DND-41 (cell line): ENCODE results near the gene SRD5A1.
"Not testable (repeated sequence)": the region's sequence is repeated elsewhere in the genome, so short reads cannot be mapped to it uniquely, and the experiment has no call there.

Experiments
- EZH2 ChIP-seq: IDR thresholded peaks from 3 replicates; pipeline ENCODE4 v1.6.1; 2012; ENCODE audit warnings: borderline replicate concordance, low read depth, mild to moderate bottlenecking, moderate library complexity, low read length, inconsistent platforms; ENCODE audit not compliant: severe bottlenecking
- TF ChIP-seq, protein P1 (sequence below): IDR thresholded peaks from 2 replicates; pipeline ENCODE4 v1.5.1; 2012; ENCODE audit warnings: borderline replicate concordance, low read length, moderate library complexity, mild to moderate bottlenecking; ENCODE audit not compliant: poor library complexity, severe bottlenecking; ENCODE audit errors: extremely low read depth

DNA sequence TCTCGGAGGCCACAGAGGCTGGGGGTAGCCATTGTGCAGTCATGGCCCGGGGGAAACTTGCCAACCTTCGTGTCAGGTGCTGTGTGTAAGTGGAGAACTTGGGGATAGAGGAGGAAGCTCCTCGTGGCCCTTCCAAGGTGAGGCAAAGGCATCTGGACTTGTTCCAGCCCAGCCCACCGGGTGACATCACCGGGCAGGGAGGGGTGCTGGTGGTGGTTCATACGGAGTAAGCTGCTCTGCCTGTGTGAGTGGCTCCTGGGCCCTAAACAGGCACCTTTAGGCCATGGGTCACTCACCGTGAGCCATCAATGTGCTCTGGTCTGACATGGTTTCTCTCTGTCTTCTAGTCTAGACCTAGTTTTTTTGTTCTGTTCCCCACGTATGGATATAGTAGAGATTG is 35.5 kb downstream of the SRD5A1 start:
- TF ChIP-seq, protein P1, sequence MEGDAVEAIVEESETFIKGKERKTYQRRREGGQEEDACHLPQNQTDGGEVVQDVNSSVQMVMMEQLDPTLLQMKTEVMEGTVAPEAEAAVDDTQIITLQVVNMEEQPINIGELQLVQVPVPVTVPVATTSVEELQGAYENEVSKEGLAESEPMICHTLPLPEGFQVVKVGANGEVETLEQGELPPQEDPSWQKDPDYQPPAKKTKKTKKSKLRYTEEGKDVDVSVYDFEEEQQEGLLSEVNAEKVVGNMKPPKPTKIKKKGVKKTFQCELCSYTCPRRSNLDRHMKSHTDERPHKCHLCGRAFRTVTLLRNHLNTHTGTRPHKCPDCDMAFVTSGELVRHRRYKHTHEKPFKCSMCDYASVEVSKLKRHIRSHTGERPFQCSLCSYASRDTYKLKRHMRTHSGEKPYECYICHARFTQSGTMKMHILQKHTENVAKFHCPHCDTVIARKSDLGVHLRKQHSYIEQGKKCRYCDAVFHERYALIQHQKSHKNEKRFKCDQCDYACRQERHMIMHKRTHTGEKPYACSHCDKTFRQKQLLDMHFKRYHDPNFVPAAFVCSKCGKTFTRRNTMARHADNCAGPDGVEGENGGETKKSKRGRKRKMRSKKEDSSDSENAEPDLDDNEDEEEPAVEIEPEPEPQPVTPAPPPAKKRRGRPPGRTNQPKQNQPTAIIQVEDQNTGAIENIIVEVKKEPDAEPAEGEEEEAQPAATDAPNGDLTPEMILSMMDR = not testable (repeated sequence)
- TF ChIP-seq EZH2 = not testable (repeated sequence)
